ENCODE measurements around the gene RPP21.

DNA sequence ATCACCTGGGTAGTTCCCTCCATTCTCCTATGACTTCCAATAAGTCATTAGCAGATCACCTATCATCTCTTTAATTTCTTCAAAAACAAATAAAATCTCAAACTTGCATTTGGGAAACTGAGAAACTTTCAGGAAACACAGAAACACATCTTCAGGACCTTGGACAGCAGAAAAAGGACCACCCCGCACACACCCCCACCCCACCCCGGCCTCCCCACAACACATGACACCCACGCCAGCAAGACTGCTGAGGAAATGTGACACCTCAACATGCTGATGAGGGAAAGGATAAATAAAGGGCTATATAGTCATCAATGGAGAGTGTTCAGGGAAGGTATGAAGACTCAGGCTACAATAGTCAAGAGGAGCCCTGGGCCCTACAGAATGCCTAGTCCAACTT is 33.9 kb upstream of the RPP21 start:
- TF ChIP-seq, protein P1, sequence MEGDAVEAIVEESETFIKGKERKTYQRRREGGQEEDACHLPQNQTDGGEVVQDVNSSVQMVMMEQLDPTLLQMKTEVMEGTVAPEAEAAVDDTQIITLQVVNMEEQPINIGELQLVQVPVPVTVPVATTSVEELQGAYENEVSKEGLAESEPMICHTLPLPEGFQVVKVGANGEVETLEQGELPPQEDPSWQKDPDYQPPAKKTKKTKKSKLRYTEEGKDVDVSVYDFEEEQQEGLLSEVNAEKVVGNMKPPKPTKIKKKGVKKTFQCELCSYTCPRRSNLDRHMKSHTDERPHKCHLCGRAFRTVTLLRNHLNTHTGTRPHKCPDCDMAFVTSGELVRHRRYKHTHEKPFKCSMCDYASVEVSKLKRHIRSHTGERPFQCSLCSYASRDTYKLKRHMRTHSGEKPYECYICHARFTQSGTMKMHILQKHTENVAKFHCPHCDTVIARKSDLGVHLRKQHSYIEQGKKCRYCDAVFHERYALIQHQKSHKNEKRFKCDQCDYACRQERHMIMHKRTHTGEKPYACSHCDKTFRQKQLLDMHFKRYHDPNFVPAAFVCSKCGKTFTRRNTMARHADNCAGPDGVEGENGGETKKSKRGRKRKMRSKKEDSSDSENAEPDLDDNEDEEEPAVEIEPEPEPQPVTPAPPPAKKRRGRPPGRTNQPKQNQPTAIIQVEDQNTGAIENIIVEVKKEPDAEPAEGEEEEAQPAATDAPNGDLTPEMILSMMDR (IDR thresholded peaks at IDR 0.05; ENCODE audit: low read depth, low read length), result no peak
- TF ChIP-seq EZH2phosphoT487 (IDR thresholded peaks at IDR 0.05; ENCODE audit: low read depth), result no peak

Data from OCI-LY3 (cell line).